HG03045 (cell line): ENCODE data around the gene ANAPC2.

ENCODE experiments used
- ATAC-seq: cut with Tn5 transposase; IDR thresholded peaks from one replicate; pipeline ENCODE4 v1.9.1; 2021; ENCODE audit warnings: mild to moderate bottlenecking, moderate library complexity; ENCODE audit not compliant: unreplicated experiment

The ANAPC2 gene

GRCh38 chr9:137130176-137130755 lies 58.1 kb downstream of the ANAPC2 start:
- peak; percentile 26 for ATAC-seq

- peak; percentile 89 for ATAC-seq
Observed at GRCh38 chr9:137129456-137130175, 58.7 kb downstream of the ANAPC2 start.

- peak; percentile 2 for ATAC-seq
Observed at GRCh38 chr9:137128862-137129455, 59.4 kb downstream of the ANAPC2 start.

- no peak for ATAC-seq
Observed at GRCh38 chr9:137128158-137128861, 60.0 kb downstream of the ANAPC2 start.

- ATAC-seq, result no peak
Observed at GRCh38 chr9:137127301-137128157, 60.8 kb downstream of the ANAPC2 start.

- no peak for ATAC-seq
Observed at GRCh38 chr9:137126786-137127185, 61.6 kb downstream of the ANAPC2 start.
